HepG2 (cell line): Measurements from ENCODE around the gene ALDH4A1. TPM values are rescaled to one million over a fixed set of nuclear protein-coding genes. Genes with fewer than 3 reads are reported as not detected.

Source experiments
- ARID2 ChIP-seq: sonication (generic); formaldehyde crosslinking; IDR thresholded peaks from 2 replicates; pipeline ENCODE4 v1.8.1; 2022; ENCODE audit warnings: mild to moderate bottlenecking, missing genetic modification reagents, borderline replicate concordance
- FOXM1 ChIP-seq: sonication (generic); formaldehyde crosslinking; IDR thresholded peaks from 2 replicates; pipeline ENCODE4 v1.5.0; 2020; ENCODE audit warnings: missing genetic modification reagents
- GTF2F1 ChIP-seq: fragments of 150-350 bp; IDR thresholded peaks from 2 replicates; pipeline ENCODE4 v1.6.1; 2014; ENCODE audit warnings: low read length
- HBP1 ChIP-seq: IDR thresholded peaks from 2 replicates; pipeline ENCODE4 v1.6.1; 2016; ENCODE audit warnings: low read depth, control low read depth
- HNRNPUL1 ChIP-seq: fragments of 200-400 bp; formaldehyde crosslinking; IDR thresholded peaks from 2 replicates; pipeline ENCODE4 v1.6.1; 2017; ENCODE audit warnings: low read depth, mild to moderate bottlenecking, low read length, moderate library complexity
- MXI1 ChIP-seq: IDR thresholded peaks from 3 replicates; pipeline ENCODE4 v1.6.1; 2012; ENCODE audit warnings: low read depth, low read length, inconsistent platforms, borderline replicate concordance
- POLR2AphosphoS2 ChIP-seq: IDR thresholded peaks from 2 replicates; pipeline ENCODE4 v1.6.1; 2011; ENCODE audit warnings: low read depth, low read length, improper control_type of control experiment
- PREB ChIP-seq: sonication (generic); formaldehyde crosslinking; IDR thresholded peaks from 2 replicates; pipeline ENCODE4 v1.4.0; 2020; ENCODE audit warnings: missing genetic modification reagents
- ZBTB33 ChIP-seq: sonication (generic); formaldehyde crosslinking; IDR thresholded peaks from 2 replicates; pipeline ENCODE4 v1.4.0; 2020; ENCODE audit warnings: missing genetic modification reagents
- ZBTB39 ChIP-seq: sonication (generic); formaldehyde crosslinking; IDR thresholded peaks from 2 replicates; pipeline ENCODE4 v1.5.0; 2020; ENCODE audit warnings: missing genetic modification reagents
- ZFP82 ChIP-seq: sonication (generic); formaldehyde crosslinking; IDR thresholded peaks from 2 replicates; pipeline ENCODE4 v1.5.1; 2020; ENCODE audit warnings: mild to moderate bottlenecking, missing genetic modification reagents, borderline replicate concordance
- ZNF441 ChIP-seq: sonication (generic); formaldehyde crosslinking; IDR thresholded peaks from 2 replicates; pipeline ENCODE4 v1.7.0; 2021; ENCODE audit warnings: missing genetic modification reagents, borderline replicate concordance
- ZNF543 ChIP-seq: sonication (generic); formaldehyde crosslinking; IDR thresholded peaks from 2 replicates; pipeline ENCODE4 v1.4.0; 2020; ENCODE audit warnings: mild to moderate bottlenecking, missing genetic modification reagents
- ZNF776 ChIP-seq: sonication (generic); formaldehyde crosslinking; IDR thresholded peaks from 2 replicates; pipeline ENCODE4 v1.4.0; 2020; ENCODE audit warnings: mild to moderate bottlenecking, missing genetic modification reagents
- polyA plus RNA-seq, 8 experiments: library from polyadenylated mRNA; depleted of rRNA in 3 of 8; stranded (reverse) in 7 of 8; unstranded in 1 of 8; fragments of >200 nt; fragmentation: Illumina TruSeq in 4 of 8; extraction: Trizol in 4 of 8; gene quantifications; 2 replicates each; pipeline versions ENCODE4 v1.2.1 to v1.2.3, GENCODE V29; 2011 to 2016; ENCODE audit warnings: low read depth in 4 of 8, missing spikeins in 1 of 8, mixed read lengths in 1 of 8; ENCODE audit not compliant: insufficient read depth in 1 of 8
- total RNA-seq, 5 experiments: library from RNA; depleted of rRNA; stranded (reverse); fragments of >200 nt; fragmentation: Illumina TruSeq; extraction: Trizol; gene quantifications; 2 replicates each; pipeline ENCODE4 v1.2.3, GENCODE V29; 2016; ENCODE audit warnings: low read depth in 1 of 5
- TF ChIP-seq, protein P1 (sequence below): sonication (generic); formaldehyde crosslinking; conservative IDR thresholded peaks from 2 replicates; pipeline ENCODE4 v1.8.0; 2022; ENCODE audit warnings: missing genetic modification reagents
- TF ChIP-seq, protein P2 (sequence below): IDR thresholded peaks from 2 replicates; pipeline ENCODE4 v1.6.1; 2012; ENCODE audit warnings: low read length, improper control_type of control experiment

Gene ALDH4A1
- total and polyA plus RNA-seq, 2 of the 13 experiments (the other 11 are each of a cell fraction or from before 2014, with no cell fraction given): 76.4 to 240 TPM

DNA sequence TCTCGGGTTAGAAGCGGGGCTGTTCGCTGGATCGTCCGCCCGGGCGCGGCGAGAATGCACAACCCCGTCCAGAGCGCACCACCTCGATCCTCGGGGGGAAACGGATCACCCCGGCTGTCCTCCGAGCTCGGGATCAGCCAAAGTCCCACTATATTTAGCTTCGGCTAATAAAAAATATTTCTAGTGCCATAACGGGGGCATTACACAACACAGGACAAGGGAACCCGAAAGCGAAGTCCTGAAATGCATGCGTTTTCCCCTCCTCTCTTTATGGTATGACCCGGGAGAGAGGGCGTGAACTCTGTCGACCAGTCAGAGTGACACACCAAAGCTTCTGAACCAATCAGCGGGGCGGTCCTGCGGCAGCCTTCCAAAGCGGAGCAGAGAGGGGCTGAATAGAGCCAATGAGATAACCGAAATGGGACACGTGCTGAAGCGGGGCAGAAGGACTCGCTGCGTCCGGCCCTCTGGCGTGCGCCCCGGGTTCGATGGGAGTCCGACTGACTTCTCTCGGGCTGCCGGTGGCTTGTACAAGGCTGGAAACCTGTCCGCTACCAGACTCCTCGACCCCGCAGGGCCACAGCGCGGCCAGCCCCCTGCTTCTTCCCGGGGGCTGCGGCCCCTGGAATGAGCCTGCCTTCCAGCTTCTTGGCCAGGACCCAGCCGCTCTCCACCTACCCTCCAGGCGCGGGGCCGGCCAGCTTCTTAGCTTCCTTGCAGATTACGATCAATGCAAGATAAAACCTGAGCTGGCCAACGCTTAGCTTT, at the start of gene ALDH4A1 (continued):
- TF ChIP-seq PREB (CRISPR knock-in tag) (no peak), GTF2F1 (no peak), ZNF543 (CRISPR knock-in tag) (no peak), HNRNPUL1 (no peak), ZNF776 (CRISPR knock-in tag) (0 out of 2 replicates have a peak, but pooled peaks have one; percentile 53), ZFP82 (CRISPR knock-in tag) (peak; percentile 85; the same call in 1 of the 2 replicates), ZNF441 (CRISPR knock-in tag) (no peak), FOXM1 (CRISPR knock-in tag) (no peak), HBP1 (CRISPR knock-in tag) (no peak), ARID2 (no peak), ZBTB33 (CRISPR knock-in tag) (no peak), ZBTB39 (CRISPR knock-in tag) (no peak), POLR2AphosphoS2 (no peak), MXI1 (peak; percentile 92; the same call in 1 of the 3 replicates)
- TF ChIP-seq, protein P1, sequence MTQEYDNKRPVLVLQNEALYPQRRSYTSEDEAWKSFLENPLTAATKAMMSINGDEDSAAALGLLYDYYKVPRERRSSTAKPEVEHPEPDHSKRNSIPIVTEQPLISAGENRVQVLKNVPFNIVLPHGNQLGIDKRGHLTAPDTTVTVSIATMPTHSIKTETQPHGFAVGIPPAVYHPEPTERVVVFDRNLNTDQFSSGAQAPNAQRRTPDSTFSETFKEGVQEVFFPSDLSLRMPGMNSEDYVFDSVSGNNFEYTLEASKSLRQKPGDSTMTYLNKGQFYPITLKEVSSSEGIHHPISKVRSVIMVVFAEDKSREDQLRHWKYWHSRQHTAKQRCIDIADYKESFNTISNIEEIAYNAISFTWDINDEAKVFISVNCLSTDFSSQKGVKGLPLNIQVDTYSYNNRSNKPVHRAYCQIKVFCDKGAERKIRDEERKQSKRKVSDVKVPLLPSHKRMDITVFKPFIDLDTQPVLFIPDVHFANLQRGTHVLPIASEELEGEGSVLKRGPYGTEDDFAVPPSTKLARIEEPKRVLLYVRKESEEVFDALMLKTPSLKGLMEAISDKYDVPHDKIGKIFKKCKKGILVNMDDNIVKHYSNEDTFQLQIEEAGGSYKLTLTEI (CRISPR knock-in tag): no peak
- TF ChIP-seq, protein P2, sequence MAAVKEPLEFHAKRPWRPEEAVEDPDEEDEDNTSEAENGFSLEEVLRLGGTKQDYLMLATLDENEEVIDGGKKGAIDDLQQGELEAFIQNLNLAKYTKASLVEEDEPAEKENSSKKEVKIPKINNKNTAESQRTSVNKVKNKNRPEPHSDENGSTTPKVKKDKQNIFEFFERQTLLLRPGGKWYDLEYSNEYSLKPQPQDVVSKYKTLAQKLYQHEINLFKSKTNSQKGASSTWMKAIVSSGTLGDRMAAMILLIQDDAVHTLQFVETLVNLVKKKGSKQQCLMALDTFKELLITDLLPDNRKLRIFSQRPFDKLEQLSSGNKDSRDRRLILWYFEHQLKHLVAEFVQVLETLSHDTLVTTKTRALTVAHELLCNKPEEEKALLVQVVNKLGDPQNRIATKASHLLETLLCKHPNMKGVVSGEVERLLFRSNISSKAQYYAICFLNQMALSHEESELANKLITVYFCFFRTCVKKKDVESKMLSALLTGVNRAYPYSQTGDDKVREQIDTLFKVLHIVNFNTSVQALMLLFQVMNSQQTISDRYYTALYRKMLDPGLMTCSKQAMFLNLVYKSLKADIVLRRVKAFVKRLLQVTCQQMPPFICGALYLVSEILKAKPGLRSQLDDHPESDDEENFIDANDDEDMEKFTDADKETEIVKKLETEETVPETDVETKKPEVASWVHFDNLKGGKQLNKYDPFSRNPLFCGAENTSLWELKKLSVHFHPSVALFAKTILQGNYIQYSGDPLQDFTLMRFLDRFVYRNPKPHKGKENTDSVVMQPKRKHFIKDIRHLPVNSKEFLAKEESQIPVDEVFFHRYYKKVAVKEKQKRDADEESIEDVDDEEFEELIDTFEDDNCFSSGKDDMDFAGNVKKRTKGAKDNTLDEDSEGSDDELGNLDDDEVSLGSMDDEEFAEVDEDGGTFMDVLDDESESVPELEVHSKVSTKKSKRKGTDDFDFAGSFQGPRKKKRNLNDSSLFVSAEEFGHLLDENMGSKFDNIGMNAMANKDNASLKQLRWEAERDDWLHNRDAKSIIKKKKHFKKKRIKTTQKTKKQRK: no peak
